GM21717 (cell line): Measurements from ENCODE around the gene RAVER1.
"Not testable (repeated sequence)": the region's sequence is repeated elsewhere in the genome, so short reads cannot be mapped to it uniquely, and the experiment has no call there.

Experiments
- ATAC-seq: cut with Tn5 transposase; IDR thresholded peaks from one replicate; pipeline ENCODE4 v1.9.1; 2021; ENCODE audit warnings: mild to moderate bottlenecking, moderate library complexity; ENCODE audit not compliant: unreplicated experiment

RAVER1 gene

DNA sequence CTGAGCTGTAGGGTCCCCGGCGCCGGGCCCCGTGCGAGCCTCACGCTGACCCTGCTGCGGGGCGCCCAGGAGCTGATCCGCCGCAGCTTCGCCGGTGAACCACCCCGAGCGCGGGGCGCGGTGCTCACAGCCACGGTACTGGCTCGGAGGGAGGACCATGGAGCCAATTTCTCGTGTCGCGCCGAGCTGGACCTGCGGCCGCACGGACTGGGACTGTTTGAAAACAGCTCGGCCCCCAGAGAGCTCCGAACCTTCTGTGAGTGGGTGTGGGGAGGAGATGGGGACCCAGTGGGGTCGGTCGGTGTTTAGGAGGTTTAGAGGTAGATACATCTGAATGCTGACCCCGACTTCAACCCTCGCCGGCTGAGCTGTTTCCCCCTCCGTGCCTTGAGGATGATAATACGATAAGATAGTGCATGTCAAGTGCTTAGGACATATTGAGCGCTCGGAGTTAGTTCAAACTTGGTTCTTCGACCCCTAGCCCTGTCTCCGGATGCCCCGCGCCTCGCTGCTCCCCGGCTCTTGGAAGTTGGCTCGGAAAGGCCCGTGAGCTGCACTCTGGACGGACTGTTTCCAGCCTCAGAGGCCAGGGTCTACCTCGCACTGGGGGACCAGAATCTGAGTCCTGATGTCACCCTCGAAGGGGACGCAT lies 41.6 kb downstream of the RAVER1 start:
- peak; percentile 1 for ATAC-seq

DNA sequence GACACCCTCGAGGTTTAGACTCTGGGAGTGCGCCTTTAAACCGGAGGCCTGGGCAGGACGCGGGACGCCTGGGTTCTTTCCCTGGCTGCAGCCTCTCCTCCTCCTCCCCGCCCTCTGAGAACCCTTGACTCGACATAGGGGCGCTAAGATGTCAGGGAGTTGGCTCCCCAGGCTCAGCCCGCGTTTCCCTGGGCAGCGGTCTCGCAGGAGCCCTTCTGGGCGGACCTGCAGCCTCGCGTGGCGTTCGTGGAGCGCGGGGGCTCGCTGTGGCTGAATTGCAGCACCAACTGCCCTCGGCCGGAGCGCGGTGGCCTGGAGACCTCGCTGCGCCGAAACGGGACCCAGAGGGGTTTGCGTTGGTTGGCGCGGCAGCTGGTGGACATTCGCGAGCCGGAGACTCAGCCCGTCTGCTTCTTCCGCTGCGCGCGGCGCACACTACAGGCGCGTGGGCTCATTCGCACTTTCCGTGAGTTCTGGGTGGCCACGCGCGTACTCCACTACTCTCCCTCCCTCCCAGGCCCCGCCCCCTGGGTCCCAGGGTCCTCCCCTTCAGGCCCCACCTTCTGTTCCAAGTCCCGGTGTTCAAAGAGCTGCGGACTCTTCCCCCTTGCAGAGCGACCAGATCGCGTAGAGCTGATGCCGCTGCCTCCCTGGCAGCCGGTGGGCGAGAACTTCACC lies 42.3 kb downstream of the RAVER1 start:
- ATAC-seq: no peak

DNA sequence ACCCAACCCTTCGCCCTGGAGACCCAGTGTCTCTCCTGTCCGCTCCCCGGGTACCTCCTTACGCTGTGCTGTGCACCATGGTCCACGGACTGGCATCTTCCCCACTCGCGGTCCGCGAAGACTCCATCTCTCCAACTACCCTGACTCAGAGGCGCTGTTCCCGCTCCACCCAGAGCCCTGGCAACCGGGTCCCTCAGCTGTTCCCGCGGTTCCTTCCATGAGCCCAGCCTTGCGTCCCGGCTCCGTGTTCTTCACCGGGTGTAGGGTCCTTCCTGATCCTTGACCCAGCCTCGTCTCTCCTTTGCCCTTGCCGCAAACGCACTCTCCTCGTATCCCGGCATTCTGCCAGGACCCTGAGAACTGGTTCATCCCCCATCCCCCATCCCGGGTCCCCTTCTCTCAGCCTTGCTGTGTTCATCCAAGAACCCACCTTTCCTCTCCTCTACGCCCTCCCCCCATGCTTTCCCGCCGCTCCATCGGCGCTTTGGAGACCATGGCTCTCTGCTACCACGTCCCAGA lies 42.9 kb downstream of the RAVER1 start:
- ATAC-seq: no peak

DNA sequence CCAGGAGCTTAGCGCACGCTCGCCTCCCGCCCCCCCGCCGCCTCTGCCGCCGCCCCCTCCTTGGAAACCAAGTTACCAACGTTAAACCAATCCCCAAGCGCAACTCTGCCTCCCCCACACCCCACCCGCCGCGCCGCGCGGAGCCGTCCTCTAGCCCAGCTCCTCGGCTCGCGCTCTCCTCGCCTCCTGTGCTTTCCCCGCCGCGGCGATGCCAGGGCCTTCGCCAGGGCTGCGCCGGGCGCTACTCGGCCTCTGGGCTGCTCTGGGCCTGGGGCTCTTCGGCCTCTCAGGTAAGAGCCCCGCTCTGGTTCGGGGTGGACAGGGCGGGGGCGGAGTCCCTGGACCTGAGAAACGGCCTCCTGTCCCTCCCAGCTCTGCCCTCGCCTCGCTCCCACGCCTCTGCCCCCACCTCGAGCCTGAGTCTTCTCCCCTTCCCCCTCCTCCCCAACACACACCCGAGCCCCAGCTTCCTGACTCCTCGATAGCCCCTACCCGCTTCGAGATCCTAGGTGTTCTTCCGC lies 43.4 kb downstream of the RAVER1 start, which contains the start of gene ICAM5:
ICAM5 (plus strand) TSS at position 117 of the 521 bp plus-strand sequence; CDS start at position 209, 92 bp downstream.
- no peak for ATAC-seq

DNA sequence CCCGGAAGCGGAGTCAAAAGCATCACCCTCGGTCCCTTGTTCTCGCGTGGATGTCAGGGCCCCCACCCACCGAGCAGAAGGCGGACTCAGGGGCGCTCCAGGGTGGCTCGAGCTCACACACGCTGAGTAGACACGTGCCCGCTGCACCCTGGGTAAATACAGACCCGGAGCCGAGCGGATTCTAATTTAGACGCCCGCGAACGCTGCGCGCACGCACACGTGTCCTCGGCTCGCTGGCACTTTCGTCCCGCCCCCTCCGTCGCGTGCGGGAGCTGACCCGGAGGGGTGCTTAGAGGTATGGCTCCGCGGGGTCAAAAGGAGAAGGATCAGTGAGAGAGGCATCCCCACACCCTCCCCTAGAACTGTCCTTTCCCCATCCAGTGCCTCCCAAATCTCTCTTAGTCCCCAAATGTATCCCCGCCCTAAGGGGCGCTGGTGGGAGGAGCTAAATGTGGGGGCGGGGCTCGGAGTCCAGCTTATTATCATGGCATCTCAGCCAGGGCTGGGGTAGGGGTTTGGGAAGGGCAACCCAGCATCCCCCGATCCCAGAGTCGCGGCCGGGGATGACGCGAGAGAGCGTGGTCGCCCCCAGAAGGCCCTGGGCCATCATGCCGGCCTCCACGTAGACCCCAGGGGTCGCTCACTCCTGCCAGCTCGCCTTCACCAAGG lies 44.0 kb downstream of the RAVER1 start:
- no peak for ATAC-seq

DNA sequence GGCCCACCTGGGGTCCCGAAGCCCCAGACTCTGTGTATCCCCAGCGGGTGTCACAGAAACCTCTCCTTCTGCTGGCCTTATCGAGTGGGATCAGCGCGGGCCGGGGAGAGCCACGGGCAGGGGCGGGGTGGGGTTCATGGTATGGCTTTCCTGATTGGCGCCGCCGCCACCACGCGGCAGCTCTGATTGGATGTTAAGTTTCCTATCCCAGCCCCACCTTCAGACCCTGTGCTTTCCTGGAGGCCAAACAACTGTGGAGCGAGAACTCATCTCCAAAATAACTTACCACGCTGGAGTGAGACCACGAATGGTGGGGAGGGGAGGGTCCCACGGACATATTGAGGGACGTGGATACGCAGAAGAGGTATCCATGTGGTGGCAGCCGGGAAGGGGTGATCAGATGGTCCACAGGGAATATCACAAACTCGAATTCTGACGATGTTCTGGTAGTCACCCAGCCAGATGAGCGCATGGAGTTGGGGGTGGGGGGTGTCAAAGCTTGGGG lies 44.6 kb downstream of the RAVER1 start:
- ATAC-seq: no peak

DNA sequence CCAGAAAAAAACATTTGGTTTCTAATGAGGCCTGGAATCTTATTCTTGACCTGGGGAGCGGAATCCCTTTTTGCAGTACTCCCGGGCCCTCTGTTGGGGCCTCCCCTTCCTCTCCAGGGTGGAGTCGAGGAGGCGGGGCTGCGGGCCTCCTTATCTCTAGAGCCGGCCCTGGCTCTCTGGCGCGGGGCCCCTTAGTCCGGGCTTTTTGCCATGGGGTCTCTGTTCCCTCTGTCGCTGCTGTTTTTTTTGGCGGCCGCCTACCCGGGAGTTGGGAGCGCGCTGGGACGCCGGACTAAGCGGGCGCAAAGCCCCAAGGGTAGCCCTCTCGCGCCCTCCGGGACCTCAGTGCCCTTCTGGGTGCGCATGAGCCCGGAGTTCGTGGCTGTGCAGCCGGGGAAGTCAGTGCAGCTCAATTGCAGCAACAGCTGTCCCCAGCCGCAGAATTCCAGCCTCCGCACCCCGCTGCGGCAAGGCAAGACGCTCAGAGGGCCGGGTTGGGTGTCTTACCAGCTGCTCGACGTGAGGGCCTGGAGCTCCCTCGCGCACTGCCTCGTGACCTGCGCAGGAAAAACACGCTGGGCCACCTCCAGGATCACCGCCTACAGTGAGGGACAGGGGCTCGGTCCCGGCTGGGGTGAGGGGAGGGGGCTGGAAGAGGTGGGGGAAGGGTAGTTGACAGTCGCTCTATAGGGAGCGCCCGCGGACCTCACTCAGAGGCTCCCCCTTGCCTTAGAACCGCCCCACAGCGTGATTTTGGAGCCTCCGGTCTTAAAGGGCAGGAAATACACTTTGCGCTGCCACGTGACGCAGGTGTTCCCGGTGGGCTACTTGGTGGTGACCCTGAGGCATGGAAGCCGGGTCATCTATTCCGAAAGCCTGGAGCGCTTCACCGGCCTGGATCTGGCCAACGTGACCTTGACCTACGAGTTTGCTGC lies 46.3 kb downstream of the RAVER1 start, which contains the start of gene ICAM4:
ICAM4 (plus strand) TSS at position 153 of the 935 bp plus-strand sequence; CDS start at position 211, 58 bp downstream.
- ATAC-seq: no peak

DNA sequence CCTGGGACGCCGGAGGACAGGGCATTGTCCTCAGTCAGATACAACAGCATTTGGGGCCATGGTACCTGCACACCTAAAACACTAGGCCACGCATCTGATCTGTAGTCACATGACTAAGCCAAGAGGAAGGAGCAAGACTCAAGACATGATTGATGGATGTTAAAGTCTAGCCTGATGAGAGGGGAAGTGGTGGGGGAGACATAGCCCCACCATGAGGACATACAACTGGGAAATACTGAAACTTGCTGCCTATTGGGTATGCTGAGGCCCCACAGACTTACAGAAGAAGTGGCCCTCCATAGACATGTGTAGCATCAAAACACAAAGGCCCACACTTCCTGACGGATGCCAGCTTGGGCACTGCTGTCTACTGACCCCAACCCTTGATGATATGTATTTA lies 47.9 kb downstream of the RAVER1 start:
- no peak for ATAC-seq

DNA sequence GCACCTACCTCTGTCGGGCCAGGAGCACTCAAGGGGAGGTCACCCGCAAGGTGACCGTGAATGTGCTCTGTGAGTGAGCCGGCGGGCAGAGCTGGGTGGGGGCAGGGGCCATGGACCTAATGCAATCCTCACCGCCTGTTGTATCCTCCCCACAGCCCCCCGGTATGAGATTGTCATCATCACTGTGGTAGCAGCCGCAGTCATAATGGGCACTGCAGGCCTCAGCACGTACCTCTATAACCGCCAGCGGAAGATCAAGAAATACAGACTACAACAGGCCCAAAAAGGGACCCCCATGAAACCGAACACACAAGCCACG lies 48.4 kb downstream of the RAVER1 start:
- ATAC-seq: no peak

DNA sequence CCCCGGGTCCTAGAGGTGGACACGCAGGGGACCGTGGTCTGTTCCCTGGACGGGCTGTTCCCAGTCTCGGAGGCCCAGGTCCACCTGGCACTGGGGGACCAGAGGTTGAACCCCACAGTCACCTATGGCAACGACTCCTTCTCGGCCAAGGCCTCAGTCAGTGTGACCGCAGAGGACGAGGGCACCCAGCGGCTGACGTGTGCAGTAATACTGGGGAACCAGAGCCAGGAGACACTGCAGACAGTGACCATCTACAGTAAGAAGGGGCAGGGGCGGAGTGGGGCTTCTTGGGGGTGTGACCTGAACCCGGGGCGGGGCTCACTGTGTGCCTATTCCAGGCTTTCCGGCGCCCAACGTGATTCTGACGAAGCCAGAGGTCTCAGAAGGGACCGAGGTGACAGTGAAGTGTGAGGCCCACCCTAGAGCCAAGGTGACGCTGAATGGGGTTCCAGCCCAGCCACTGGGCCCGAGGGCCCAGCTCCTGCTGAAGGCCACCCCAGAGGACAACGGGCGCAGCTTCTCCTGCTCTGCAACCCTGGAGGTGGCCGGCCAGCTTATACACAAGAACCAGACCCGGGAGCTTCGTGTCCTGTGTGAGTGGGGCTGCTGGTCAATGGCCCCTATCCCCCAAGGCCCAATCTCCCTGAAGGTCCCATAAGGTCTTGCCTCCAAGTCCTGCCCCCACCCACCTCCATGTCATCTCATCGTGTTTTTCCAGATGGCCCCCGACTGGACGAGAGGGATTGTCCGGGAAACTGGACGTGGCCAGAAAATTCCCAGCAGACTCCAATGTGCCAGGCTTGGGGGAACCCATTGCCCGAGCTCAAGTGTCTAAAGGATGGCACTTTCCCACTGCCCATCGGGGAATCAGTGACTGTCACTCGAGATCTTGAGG lies 49.0 kb downstream of the RAVER1 start:
- no peak for ATAC-seq

DNA sequence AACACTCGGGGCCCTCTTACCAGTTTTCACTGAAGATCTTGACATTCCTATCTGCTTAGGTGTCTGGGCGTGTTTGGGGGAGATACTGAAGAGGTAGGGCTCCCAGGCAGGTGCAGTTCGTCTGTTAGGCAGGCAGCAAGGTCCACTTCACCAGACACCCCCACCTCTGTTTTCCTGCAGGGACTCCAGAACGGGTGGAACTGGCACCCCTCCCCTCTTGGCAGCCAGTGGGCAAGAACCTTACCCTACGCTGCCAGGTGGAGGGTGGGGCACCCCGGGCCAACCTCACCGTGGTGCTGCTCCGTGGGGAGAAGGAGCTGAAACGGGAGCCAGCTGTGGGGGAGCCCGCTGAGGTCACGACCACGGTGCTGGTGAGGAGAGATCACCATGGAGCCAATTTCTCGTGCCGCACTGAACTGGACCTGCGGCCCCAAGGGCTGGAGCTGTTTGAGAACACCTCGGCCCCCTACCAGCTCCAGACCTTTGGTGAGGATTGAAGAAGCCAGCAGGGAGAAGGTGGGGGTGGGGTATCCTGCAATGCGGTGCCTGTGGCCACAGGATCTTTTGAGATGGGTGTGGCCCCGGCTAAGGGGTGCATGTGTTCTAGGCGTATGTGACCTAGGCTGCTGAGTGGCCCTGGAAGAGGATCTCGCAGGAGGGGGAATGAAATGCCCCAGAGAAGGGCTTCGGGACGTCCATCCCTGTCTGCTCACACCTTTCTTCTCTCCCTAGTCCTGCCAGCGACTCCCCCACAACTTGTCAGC lies 49.8 kb downstream of the RAVER1 start:
- ATAC-seq: no peak

DNA sequence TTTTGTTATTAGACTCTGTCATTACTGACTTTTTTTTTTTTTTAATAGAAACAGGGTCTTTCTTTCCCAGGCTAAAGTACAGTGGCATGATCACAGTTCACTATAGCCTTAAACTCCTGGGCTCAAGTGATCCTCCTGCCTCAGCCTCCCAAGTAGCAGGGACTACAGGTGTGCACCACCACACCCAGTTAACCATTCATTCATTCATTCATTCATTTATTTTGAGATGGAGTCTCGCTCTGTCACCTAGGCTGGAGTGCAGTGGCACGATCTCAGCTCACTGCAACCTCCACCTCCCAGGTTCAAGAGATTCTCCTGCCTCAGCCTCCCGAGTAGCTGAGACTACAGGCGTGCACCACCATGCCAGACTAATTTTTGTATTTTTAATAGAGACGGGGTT lies 51.3 kb downstream of the RAVER1 start:
- ATAC-seq: not testable (repeated sequence)

DNA sequence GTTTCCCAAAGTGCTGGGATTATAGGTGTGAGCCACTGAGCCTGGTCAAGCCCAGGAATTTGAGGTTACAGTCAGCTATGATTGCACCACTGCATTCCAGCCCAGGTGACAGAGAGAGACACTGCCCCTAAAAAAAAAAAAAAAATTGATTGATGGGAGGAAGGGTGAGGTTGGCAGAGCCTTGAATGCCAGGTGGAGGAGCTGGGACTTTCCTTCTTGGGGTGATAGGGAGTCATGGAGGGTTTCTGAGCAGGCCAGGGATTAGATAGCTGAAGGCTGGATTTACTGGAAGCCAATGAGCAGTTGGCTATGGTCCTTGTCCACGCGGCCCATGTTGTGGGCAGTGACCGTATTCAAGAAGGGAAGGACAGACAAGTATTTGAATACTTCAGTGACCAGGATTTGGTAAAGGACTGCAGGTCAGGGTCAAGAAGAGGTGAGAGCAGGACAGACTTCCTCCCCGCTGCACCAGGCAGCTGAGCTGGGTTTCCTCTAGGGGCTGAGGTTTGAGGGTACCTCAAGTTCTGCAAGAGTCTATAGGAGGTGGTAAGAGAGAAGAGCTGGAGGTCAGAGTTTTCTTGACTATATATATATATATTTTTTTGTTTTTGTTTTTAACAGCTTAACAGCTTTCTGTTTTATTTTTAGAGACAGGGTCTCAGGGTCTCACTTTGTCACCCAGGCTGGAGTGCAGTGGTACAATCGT lies 53.4 kb downstream of the RAVER1 start:
- no peak for ATAC-seq

DNA sequence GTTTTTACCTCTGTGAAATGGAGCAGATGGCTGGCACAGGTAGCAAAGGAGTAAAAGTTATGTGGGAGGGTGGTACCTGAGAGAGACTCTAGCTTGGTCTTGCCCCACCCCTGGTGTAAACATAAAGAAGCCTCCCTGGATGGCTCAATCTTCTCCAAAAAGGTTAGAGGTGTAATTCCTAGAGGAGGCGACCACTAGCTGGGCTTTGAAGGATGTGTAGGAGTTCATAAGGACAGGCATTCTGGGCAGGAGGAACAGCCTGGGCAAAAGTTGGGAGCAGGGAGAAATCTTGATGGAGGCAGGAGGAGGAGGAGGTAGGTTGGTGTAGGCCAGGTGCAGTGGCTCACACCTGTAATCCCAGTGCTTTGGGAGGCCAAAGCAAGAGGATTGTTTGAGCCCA lies 54.4 kb downstream of the RAVER1 start:
- no peak for ATAC-seq

DNA sequence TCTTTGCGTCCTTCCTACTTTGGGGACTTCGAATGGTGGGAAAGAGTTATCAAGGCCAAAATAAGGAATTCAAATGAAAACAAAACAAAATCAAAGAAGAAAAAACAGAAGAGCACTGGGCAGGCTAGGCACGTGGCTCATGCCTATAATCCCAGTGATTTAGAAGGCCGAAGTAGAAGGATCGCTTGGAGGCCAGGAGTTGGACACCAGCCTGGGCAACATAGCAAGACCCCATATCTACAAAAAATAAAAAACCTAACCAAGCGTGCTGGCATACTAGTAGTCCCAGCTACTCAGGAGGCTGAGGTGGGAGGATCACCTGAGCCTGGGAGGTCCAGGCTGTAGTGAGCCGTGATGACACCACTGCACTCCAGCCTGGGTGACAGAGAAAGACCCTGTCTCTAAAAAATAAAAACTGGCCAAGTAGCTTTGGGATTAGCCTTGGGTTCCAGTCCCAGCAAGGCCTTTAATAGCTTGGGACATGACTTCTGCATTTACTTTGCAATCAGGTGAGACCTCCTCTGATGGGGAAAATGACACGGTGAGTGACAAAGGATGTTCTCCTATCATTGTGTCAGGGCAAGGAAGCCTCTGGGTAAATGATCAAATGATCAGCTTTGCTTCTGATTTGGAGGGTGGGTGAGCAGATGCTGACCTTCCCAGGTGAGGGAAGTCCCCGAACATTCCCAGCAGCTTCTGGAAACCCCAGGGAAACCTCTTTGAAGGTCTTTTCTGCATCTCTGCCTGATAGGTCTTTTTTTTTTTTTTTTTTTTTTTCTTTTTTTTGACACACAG lies 55.3 kb downstream of the RAVER1 start:
- ATAC-seq: no peak

DNA sequence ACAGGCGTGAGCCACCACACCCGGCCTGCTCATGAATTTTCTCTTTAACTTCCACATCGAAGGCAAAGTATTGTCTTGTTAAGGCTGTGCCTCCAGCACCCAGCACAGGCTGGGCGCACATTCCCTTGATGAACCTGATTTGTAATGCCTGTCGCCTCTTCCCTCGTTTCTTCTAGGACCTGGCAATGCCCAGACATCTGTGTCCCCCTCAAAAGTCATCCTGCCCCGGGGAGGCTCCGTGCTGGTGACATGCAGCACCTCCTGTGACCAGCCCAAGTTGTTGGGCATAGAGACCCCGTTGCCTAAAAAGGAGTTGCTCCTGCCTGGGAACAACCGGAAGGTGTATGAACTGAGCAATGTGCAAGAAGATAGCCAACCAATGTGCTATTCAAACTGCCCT lies 58.7 kb downstream of the RAVER1 start:
- ATAC-seq: no peak

DNA sequence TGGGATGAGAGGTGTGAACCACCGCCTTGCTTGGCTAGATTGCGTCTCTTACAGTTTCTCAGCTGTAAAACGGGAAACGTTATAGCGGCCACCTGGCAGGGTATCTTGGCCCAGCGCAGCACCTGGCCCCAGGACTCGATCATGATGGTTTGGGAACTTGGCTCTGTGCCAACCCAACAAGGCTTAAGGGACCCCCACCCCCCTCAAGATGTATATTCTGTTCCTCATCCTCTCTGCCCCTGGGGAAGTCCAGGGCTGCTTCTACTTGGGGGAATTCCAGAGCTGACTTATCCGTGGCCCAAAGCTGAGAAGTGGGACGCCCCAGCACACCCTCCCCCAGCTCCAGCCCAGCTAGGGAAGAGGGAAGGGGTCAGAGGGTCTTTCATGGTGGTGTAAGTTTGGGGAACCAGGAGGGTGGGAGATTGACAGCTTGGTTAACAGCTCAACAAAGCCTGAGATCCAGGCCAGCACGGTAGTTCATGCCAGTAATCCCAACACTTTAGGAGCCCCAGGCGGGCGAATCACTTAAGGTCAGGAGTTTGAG lies 61.7 kb downstream of the RAVER1 start:
- ATAC-seq: peak; percentile 20
